WTC11 (cell line): ENCODE results near the gene GIGYF2. TPM values are rescaled to one million over a fixed set of nuclear protein-coding genes. Genes with fewer than 3 reads are reported as not detected.
A peak's percentile ranks its signal among the peaks of the same experiment; 100 is the strongest.

Experiments
- ATAC-seq: fragments of 200-7000 bp; cut with Tn5 transposase; 2 replicates; pipeline ENCODE4 v1.10.0; 2021; ENCODE audit warnings: mild to moderate bottlenecking, moderate library complexity
- CTCF ChIA-PET: fragments of 300-600 bp; sonication (Branson Sonifier 250); formaldehyde crosslinking; loops from one replicate; lab custom pipeline; 2021; ENCODE audit warnings: antibody characterized with exemption; lab: Charles Lee
- POLR2A ChIA-PET: fragments of 350-600 bp; sonication (Branson Sonifier 250); formaldehyde crosslinking; loops from one replicate; lab custom pipeline; 2021; ENCODE audit warnings: antibody characterized with exemption; lab: Charles Lee
- DNase-seq: peaks from one replicate; pipeline ENCODE4 v3.0.0; 2021; ENCODE audit warnings: low spot score
- H3K27ac Mint-ChIP-seq: 2 replicates; pipeline ENCODE4 v1.8.0; 2021; ENCODE audit warnings: mixed read lengths
- H3K27me3 Mint-ChIP-seq: 2 replicates; pipeline ENCODE4 v1.8.0; 2021; ENCODE audit warnings: low read depth, mild to moderate bottlenecking, moderate library complexity, mixed read lengths
- H3K36me3 Mint-ChIP-seq: 2 replicates; pipeline ENCODE4 v1.8.0; 2021; ENCODE audit warnings: mixed read lengths
- H3K4me1 Mint-ChIP-seq: 2 replicates; pipeline ENCODE4 v1.8.0; 2022; ENCODE audit warnings: mixed read lengths
- H3K4me3 Mint-ChIP-seq: 2 replicates; pipeline ENCODE4 v1.8.0; 2021; ENCODE audit warnings: mild to moderate bottlenecking, moderate library complexity, mixed read lengths
- H3K9me3 Mint-ChIP-seq: 2 replicates; pipeline ENCODE4 v1.8.0; 2021; ENCODE audit warnings: mixed read lengths
- CREM ChIP-seq: sonication (generic); formaldehyde crosslinking; IDR thresholded peaks from 2 replicates; pipeline ENCODE4 v1.8.1; 2022; ENCODE audit warnings: mild to moderate bottlenecking, missing genetic modification reagents, moderate library complexity
- ESRRA ChIP-seq: sonication (generic); formaldehyde crosslinking; IDR thresholded peaks from 2 replicates; pipeline ENCODE4 v1.8.1; 2022; ENCODE audit warnings: mild to moderate bottlenecking, missing genetic modification reagents, borderline replicate concordance
- FOXP1 ChIP-seq: sonication (generic); formaldehyde crosslinking; IDR thresholded peaks from 2 replicates; pipeline ENCODE4 v1.8.0; 2022; ENCODE audit warnings: missing genetic modification reagents, mild to moderate bottlenecking, moderate library complexity, borderline replicate concordance
- RELA ChIP-seq: sonication (generic); formaldehyde crosslinking; IDR thresholded peaks from 2 replicates; pipeline ENCODE4 v1.8.1; 2022; ENCODE audit warnings: missing genetic modification reagents, mild to moderate bottlenecking, borderline replicate concordance
- TEAD1 ChIP-seq: sonication (generic); formaldehyde crosslinking; IDR thresholded peaks from 2 replicates; pipeline ENCODE4 v1.8.0; 2022; ENCODE audit warnings: mild to moderate bottlenecking, missing genetic modification reagents
- TP53 ChIP-seq: sonication (generic); formaldehyde crosslinking; IDR thresholded peaks from 2 replicates; pipeline ENCODE4 v1.8.1; 2023; ENCODE audit warnings: mild to moderate bottlenecking, missing genetic modification reagents
- ZNF138 ChIP-seq: sonication (generic); formaldehyde crosslinking; conservative IDR thresholded peaks from 2 replicates; pipeline ENCODE4 v1.8.1; 2022; ENCODE audit warnings: mild to moderate bottlenecking, moderate library complexity, missing genetic modification reagents
- ZNF416 ChIP-seq: fragments of 250-450 bp; sonication (Bioruptor Pico); IDR thresholded peaks from 2 replicates; pipeline ENCODE4 v1.9.0; 2021; ENCODE audit warnings: mild to moderate bottlenecking, inconsistent platforms
- ZNF423 ChIP-seq: fragments of 250-450 bp; sonication (Bioruptor Pico); IDR thresholded peaks from 2 replicates; pipeline ENCODE4 v2.1.2; 2022; ENCODE audit warnings: mild to moderate bottlenecking, moderate library complexity
- total RNA-seq: library from RNA; stranded (reverse); gene quantifications from 3 replicates; pipeline ENCODE4 v1.2.3, GENCODE V29; 2021
- TF ChIP-seq, protein P1 (sequence below): sonication (generic); formaldehyde crosslinking; IDR thresholded peaks from 2 replicates; pipeline ENCODE4 v1.8.0; 2022; ENCODE audit warnings: mild to moderate bottlenecking, missing genetic modification reagents
- TF ChIP-seq, protein P2 (sequence below): sonication (generic); formaldehyde crosslinking; IDR thresholded peaks from 2 replicates; pipeline ENCODE4 v1.8.0; 2023; ENCODE audit warnings: mild to moderate bottlenecking, missing genetic modification reagents
- TF ChIP-seq, protein P3 (sequence below): sonication (generic); formaldehyde crosslinking; IDR thresholded peaks from 2 replicates; pipeline ENCODE4 v1.8.1; 2022; ENCODE audit warnings: mild to moderate bottlenecking, moderate library complexity, missing genetic modification reagents
- TF ChIP-seq, protein P4 (sequence below): sonication (generic); formaldehyde crosslinking; IDR thresholded peaks from 2 replicates; pipeline ENCODE4 v1.8.0; 2023; ENCODE audit warnings: missing genetic modification reagents
- TF ChIP-seq, protein P5 (sequence below): fragments of 250-450 bp; sonication (Bioruptor Pico); IDR thresholded peaks from 2 replicates; pipeline ENCODE4 v1.8.0; 2021; ENCODE audit warnings: mild to moderate bottlenecking
- TF ChIP-seq, protein P6 (sequence below): sonication (generic); formaldehyde crosslinking; IDR thresholded peaks from 2 replicates; pipeline ENCODE4 v1.8.0; 2022; ENCODE audit warnings: mild to moderate bottlenecking, missing genetic modification reagents
- TF ChIP-seq, protein P7 (sequence below): fragments of 250-450 bp; sonication (Bioruptor Pico); IDR thresholded peaks from 2 replicates; pipeline ENCODE4 v2.1.2; 2022; ENCODE audit warnings: mild to moderate bottlenecking, moderate library complexity
- TF ChIP-seq, protein P8 (sequence below): sonication (generic); formaldehyde crosslinking; IDR thresholded peaks from 2 replicates; pipeline ENCODE4 v1.8.0; 2022; ENCODE audit warnings: mild to moderate bottlenecking, missing genetic modification reagents
- TF ChIP-seq, protein P9 (sequence below): fragments of 250-450 bp; sonication (Bioruptor Pico); conservative IDR thresholded peaks from 2 replicates; pipeline ENCODE4 v1.9.0; 2021; ENCODE audit warnings: mild to moderate bottlenecking

GIGYF2 gene
- total RNA-seq, 1 experiment from 2014 or later = 53.1 TPM

DNA sequence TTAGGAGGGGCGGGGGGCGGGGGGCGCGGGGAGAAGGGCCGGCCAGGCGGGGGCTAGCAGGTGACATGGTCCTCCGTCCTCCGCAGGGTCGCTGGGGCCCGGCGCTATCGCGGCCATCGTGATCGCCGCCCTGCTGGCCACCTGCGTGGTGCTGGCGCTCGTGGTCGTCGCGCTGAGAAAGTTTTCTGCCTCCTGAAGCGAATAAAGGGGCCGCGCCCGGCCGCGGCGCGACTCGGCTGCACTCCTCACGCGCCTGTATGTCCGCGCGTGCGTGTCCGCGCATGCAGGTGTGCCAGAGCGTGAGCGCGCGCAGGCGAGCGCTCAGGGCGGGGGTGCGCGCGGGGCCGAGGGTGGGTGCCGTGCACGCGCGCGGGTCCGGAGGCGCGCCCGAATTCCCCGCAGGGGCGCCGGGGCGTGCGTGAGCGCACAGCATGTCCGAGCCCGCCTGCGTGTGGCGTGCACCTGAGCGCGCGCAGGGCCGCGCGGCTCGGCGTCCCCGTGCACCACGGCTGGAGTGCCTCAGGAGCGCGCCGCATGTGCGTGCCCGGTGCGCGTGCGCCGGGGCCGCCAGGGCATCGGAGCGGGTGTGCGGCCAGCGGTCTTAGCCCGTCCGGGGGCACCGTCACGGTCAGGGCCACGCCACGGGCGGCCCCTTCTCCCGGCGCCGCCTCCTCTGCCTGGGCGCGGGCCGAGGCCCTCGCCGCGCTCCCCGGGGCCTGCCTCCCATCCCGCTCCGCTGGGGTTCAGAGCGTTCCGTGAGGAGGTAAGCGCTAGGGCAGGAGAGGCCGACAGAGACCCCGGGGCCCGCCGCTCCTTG, 179.2 kb downstream of the GIGYF2 start:
- Mint-ChIP-seq H3K4me1 (no peaks in the 10 kb centered on the region), H3K9me3 (no peaks in the 10 kb centered on the region), H3K36me3 (no peaks in the 10 kb centered on the region), H3K27me3 (peaks cover 28% of the 10 kb centered on the region), H3K4me3 (peak overlapping the region; percentile 56), H3K27ac (no peak overlapping the region)
- ChIA-PET POLR2A (no interaction called here), CTCF (interaction anchor here (2.1 kb wide), 1 partner anchor 11 kb away, joined by 9 read pairs; no protein-coding TSS in a partner anchor)
- DNase-seq (peak; percentile 53), ATAC-seq (peak; percentile 58)
- TF ChIP-seq TEAD1 (CRISPR knock-in tag) (0 out of 2 replicates have a peak, but pooled peaks have one; percentile 5), TP53 (CRISPR knock-in tag) (peak; percentile 75; the same call in 1 of the 2 replicates), FOXP1 (CRISPR knock-in tag) (peak; percentile 59; the same call in 1 of the 2 replicates), ZNF423 (CRISPR knock-in tag) (no peak), ESRRA (CRISPR knock-in tag) (0 out of 2 replicates have a peak, but pooled peaks have one; percentile 42), RELA (CRISPR knock-in tag) (no peak), ZNF138 (CRISPR knock-in tag) (0 out of 2 replicates have a peak, but pooled peaks have one; percentile 74), CREM (CRISPR knock-in tag) (0 out of 2 replicates have a peak, but pooled peaks have one; percentile 43), ZNF416 (CRISPR knock-in tag) (no peak)
- TF ChIP-seq, protein P1, sequence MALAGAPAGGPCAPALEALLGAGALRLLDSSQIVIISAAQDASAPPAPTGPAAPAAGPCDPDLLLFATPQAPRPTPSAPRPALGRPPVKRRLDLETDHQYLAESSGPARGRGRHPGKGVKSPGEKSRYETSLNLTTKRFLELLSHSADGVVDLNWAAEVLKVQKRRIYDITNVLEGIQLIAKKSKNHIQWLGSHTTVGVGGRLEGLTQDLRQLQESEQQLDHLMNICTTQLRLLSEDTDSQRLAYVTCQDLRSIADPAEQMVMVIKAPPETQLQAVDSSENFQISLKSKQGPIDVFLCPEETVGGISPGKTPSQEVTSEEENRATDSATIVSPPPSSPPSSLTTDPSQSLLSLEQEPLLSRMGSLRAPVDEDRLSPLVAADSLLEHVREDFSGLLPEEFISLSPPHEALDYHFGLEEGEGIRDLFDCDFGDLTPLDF (CRISPR knock-in tag) = no peak
- TF ChIP-seq, protein P2, sequence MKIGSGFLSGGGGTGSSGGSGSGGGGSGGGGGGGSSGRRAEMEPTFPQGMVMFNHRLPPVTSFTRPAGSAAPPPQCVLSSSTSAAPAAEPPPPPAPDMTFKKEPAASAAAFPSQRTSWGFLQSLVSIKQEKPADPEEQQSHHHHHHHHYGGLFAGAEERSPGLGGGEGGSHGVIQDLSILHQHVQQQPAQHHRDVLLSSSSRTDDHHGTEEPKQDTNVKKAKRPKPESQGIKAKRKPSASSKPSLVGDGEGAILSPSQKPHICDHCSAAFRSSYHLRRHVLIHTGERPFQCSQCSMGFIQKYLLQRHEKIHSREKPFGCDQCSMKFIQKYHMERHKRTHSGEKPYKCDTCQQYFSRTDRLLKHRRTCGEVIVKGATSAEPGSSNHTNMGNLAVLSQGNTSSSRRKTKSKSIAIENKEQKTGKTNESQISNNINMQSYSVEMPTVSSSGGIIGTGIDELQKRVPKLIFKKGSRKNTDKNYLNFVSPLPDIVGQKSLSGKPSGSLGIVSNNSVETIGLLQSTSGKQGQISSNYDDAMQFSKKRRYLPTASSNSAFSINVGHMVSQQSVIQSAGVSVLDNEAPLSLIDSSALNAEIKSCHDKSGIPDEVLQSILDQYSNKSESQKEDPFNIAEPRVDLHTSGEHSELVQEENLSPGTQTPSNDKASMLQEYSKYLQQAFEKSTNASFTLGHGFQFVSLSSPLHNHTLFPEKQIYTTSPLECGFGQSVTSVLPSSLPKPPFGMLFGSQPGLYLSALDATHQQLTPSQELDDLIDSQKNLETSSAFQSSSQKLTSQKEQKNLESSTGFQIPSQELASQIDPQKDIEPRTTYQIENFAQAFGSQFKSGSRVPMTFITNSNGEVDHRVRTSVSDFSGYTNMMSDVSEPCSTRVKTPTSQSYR (CRISPR knock-in tag) = no peak
- TF ChIP-seq, protein P3, sequence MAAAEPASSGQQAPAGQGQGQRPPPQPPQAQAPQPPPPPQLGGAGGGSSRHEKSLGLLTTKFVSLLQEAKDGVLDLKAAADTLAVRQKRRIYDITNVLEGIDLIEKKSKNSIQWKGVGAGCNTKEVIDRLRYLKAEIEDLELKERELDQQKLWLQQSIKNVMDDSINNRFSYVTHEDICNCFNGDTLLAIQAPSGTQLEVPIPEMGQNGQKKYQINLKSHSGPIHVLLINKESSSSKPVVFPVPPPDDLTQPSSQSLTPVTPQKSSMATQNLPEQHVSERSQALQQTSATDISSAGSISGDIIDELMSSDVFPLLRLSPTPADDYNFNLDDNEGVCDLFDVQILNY (CRISPR knock-in tag) = 0 out of 2 replicates have a peak, but pooled peaks have one; percentile 58
- TF ChIP-seq, protein P4, sequence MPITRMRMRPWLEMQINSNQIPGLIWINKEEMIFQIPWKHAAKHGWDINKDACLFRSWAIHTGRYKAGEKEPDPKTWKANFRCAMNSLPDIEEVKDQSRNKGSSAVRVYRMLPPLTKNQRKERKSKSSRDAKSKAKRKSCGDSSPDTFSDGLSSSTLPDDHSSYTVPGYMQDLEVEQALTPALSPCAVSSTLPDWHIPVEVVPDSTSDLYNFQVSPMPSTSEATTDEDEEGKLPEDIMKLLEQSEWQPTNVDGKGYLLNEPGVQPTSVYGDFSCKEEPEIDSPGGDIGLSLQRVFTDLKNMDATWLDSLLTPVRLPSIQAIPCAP (CRISPR knock-in tag) = no peak
- TF ChIP-seq, protein P5, sequence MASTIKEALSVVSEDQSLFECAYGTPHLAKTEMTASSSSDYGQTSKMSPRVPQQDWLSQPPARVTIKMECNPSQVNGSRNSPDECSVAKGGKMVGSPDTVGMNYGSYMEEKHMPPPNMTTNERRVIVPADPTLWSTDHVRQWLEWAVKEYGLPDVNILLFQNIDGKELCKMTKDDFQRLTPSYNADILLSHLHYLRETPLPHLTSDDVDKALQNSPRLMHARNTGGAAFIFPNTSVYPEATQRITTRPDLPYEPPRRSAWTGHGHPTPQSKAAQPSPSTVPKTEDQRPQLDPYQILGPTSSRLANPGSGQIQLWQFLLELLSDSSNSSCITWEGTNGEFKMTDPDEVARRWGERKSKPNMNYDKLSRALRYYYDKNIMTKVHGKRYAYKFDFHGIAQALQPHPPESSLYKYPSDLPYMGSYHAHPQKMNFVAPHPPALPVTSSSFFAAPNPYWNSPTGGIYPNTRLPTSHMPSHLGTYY = no peak
- TF ChIP-seq, protein P6, sequence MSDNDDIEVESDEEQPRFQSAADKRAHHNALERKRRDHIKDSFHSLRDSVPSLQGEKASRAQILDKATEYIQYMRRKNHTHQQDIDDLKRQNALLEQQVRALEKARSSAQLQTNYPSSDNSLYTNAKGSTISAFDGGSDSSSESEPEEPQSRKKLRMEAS = peak; percentile 3; the same call in 1 of the 2 replicates
- TF ChIP-seq, protein P7, sequence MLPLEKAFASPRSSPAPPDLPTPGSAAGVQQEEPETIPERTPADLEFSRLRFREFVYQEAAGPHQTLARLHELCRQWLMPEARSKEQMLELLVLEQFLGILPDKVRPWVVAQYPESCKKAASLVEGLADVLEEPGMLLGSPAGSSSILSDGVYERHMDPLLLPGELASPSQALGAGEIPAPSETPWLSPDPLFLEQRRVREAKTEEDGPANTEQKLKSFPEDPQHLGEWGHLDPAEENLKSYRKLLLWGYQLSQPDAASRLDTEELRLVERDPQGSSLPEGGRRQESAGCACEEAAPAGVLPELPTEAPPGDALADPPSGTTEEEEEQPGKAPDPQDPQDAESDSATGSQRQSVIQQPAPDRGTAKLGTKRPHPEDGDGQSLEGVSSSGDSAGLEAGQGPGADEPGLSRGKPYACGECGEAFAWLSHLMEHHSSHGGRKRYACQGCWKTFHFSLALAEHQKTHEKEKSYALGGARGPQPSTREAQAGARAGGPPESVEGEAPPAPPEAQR (CRISPR knock-in tag) = no peak
- TF ChIP-seq, protein P8, sequence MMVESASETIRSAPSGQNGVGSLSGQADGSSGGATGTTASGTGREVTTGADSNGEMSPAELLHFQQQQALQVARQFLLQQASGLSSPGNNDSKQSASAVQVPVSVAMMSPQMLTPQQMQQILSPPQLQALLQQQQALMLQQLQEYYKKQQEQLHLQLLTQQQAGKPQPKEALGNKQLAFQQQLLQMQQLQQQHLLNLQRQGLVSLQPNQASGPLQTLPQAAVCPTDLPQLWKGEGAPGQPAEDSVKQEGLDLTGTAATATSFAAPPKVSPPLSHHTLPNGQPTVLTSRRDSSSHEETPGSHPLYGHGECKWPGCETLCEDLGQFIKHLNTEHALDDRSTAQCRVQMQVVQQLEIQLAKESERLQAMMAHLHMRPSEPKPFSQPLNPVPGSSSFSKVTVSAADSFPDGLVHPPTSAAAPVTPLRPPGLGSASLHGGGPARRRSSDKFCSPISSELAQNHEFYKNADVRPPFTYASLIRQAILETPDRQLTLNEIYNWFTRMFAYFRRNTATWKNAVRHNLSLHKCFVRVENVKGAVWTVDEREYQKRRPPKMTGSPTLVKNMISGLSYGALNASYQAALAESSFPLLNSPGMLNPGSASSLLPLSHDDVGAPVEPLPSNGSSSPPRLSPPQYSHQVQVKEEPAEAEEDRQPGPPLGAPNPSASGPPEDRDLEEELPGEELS (CRISPR knock-in tag) = 0 out of 2 replicates have a peak, but pooled peaks have one; percentile 9
- TF ChIP-seq, protein P9, sequence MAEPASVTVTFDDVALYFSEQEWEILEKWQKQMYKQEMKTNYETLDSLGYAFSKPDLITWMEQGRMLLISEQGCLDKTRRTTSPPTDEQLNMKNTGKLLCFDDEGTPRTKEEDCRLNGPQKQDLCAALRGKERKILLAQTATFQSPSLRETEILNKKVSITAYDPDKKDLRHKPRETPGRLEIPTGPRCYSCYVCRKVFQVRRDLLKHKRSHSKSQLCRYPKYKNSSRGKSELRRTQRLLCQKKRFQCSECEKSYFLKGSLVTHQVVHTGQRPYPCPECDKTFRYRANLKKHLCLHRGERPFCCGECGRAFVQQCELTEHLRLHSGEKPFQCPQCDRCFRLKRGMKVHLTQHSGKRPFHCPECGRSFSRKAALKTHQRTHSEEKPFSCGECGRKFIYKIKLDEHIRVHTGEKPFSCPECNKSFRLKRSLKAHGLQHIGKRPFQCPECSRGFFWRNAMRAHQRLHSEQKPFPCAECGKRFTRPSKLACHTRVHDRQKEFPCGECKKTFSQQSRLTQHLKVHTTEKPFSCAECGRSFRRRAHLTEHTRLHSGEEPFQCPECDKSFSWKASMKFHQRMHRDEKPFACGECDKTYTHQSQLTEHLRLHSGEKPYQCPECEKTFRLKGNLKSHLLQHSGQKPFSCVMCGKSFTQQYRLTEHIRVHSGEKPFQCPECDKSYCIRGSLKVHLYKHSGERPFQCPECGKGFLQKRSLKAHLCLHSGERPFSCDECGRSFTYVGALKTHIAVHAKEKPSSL (CRISPR knock-in tag) = no peak
